Glutamatergic neuron (in vitro differentiated cells): Measurements from ENCODE around the gene KAZALD1. TPM values are rescaled to one million over a fixed set of nuclear protein-coding genes. Genes with fewer than 3 reads are reported as not detected.

Source experiments
- DNase-seq: peaks from one replicate; pipeline ENCODE4 v3.0.0; 2022
- H3K27ac Mint-ChIP-seq: one replicate; pipeline ENCODE4 v1.8.0; 2020; ENCODE audit warnings: mild to moderate bottlenecking, mixed read lengths, inconsistent platforms; ENCODE audit not compliant: unreplicated experiment
- H3K27me3 Mint-ChIP-seq: one replicate; pipeline ENCODE4 v1.8.0; 2020; ENCODE audit warnings: mild to moderate bottlenecking, moderate library complexity, mixed read lengths, inconsistent platforms; ENCODE audit not compliant: unreplicated experiment
- H3K36me3 Mint-ChIP-seq: one replicate; pipeline ENCODE4 v1.8.0; 2020; ENCODE audit warnings: mild to moderate bottlenecking, mixed read lengths, inconsistent platforms; ENCODE audit not compliant: unreplicated experiment
- H3K4me1 Mint-ChIP-seq: one replicate; pipeline ENCODE4 v1.8.0; 2020; ENCODE audit warnings: mild to moderate bottlenecking, low read depth, mixed read lengths, inconsistent platforms; ENCODE audit not compliant: unreplicated experiment
- H3K4me3 Mint-ChIP-seq: one replicate; pipeline ENCODE4 v1.8.0; 2020; ENCODE audit warnings: mild to moderate bottlenecking, mixed read lengths, inconsistent platforms; ENCODE audit not compliant: unreplicated experiment
- H3K9me3 Mint-ChIP-seq: one replicate; pipeline ENCODE4 v1.8.0; 2020; ENCODE audit warnings: mild to moderate bottlenecking, moderate library complexity, mixed read lengths, inconsistent platforms; ENCODE audit not compliant: unreplicated experiment
- total RNA-seq: library from RNA; stranded (reverse); fragmentation: NEBNext Ultra II Directional; extraction: Animal tissue kit (Norgen Biotek cat#: 25700); gene quantifications from one replicate; pipeline ENCODE4 v1.2.1, GENCODE V29; 2021; ENCODE audit not compliant: unreplicated experiment
- TF ChIP-seq, protein P1 (sequence below): fragments of 200-600 bp; sonication (generic); IDR thresholded peaks from one replicate; pipeline ENCODE4 v1.5.0; 2021; ENCODE audit not compliant: partially characterized antibody, unreplicated experiment

The KAZALD1 gene
- total RNA-seq, 1 donor from 2014 or later, result 0.59 TPM

- H3K4me1 Mint-ChIP-seq, result peaks cover under 1% of the 10 kb centered on the region
- H3K9me3 Mint-ChIP-seq, result peaks cover 4% of the 10 kb centered on the region
- no peaks in the 10 kb centered on the region for H3K36me3 Mint-ChIP-seq
- peaks cover 22% of the 10 kb centered on the region for H3K27me3 Mint-ChIP-seq
- no peak overlapping the region for H3K4me3 Mint-ChIP-seq
- no peak for DNase-seq
- no peak overlapping the region for H3K27ac Mint-ChIP-seq
- TF ChIP-seq, protein P1, sequence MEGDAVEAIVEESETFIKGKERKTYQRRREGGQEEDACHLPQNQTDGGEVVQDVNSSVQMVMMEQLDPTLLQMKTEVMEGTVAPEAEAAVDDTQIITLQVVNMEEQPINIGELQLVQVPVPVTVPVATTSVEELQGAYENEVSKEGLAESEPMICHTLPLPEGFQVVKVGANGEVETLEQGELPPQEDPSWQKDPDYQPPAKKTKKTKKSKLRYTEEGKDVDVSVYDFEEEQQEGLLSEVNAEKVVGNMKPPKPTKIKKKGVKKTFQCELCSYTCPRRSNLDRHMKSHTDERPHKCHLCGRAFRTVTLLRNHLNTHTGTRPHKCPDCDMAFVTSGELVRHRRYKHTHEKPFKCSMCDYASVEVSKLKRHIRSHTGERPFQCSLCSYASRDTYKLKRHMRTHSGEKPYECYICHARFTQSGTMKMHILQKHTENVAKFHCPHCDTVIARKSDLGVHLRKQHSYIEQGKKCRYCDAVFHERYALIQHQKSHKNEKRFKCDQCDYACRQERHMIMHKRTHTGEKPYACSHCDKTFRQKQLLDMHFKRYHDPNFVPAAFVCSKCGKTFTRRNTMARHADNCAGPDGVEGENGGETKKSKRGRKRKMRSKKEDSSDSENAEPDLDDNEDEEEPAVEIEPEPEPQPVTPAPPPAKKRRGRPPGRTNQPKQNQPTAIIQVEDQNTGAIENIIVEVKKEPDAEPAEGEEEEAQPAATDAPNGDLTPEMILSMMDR, result no peak
Measured at GRCh38 chr10:101080933-101081931, 19.4 kb downstream of the KAZALD1 start.

- Mint-ChIP-seq H3K9me3 (no peaks in the 10 kb centered on the region), H3K27ac (no peak overlapping the region), H3K4me1 (no peaks in the 10 kb centered on the region), H3K27me3 (peaks cover 11% of the 10 kb centered on the region), H3K4me3 (no peak overlapping the region), H3K36me3 (no peaks in the 10 kb centered on the region)
- DNase-seq, result no peak
- TF ChIP-seq, protein P1, result no peak
Measured at GRCh38 chr10:101085846-101086245, 24.1 kb downstream of the KAZALD1 start.

DNA sequence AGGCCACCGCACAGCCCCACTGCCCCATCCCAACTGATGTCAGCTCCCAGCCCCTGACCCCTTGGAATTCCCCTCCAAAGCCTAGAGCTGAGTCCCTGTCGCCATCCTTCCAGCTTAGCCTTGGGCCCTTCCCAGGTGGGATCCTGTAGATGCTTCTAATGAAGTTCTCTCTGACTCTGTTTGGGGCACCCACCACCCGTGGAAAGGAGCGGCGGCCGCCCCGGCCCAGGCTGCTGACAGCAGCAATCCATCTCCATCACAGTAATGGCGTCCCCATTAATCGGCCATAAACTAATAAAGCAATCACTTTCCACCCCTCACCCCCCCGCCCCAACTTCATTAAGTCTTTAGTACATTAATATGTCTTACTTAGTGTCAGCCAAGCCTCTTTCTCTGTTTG is 25.6 kb downstream of the KAZALD1 start:
- no peak overlapping the region for H3K4me3 Mint-ChIP-seq
- no peaks in the 10 kb centered on the region for H3K36me3 Mint-ChIP-seq
- H3K9me3 Mint-ChIP-seq, result no peaks in the 10 kb centered on the region
- no peak overlapping the region for H3K27ac Mint-ChIP-seq
- H3K27me3 Mint-ChIP-seq, result peaks cover 12% of the 10 kb centered on the region
- H3K4me1 Mint-ChIP-seq, result no peaks in the 10 kb centered on the region
- DNase-seq, result no peak
- TF ChIP-seq, protein P1, result no peak

GRCh38 chr10:101087965-101088364 is 26.2 kb downstream of the KAZALD1 start:
- TF ChIP-seq, protein P1, result no peak
- Mint-ChIP-seq H3K36me3 (no peaks in the 10 kb centered on the region), H3K27ac (no peak overlapping the region), H3K27me3 (peaks cover 9% of the 10 kb centered on the region), H3K4me1 (no peaks in the 10 kb centered on the region), H3K4me3 (no peak overlapping the region), H3K9me3 (no peaks in the 10 kb centered on the region)
- DNase-seq, result no peak
